A673 (cell line): Measurements from ENCODE around the gene PEDS1. TPM values are rescaled to one million over a fixed set of nuclear protein-coding genes. Genes with fewer than 3 reads are reported as not detected.

ENCODE experiments used
- BruUV-seq: library from RNA; stranded (reverse); fragments of 400-500 nt; replicated peaks from 2 replicates; lab custom pipeline; 2021; lab: Mats Ljungman, UMichigan
- CTCF ChIA-PET: fragments of 300-600 bp; sonication (Branson Sonifier 250); formaldehyde crosslinking; loops from one replicate; lab custom pipeline; 2022; ENCODE audit warnings: antibody characterized with exemption; lab: Charles Lee
- POLR2A ChIA-PET: fragments of 300-600 bp; sonication (Branson Sonifier 250); formaldehyde crosslinking; loops from one replicate; lab custom pipeline; 2022; ENCODE audit warnings: antibody characterized with exemption; ENCODE audit not compliant: low non-redundant PET; lab: Charles Lee
- DNase-seq: peaks from one replicate; pipeline ENCODE4 v3.0.0-alpha.2; 2015; ENCODE audit warnings: low spot score
- H3K27ac ChIP-seq: fragments of 200-600 bp; sonication (generic); 2 replicates; pipeline ENCODE4 v1.5.1; 2016; ENCODE audit warnings: mixed run types, low read depth, mild to moderate bottlenecking, mixed read lengths, antibody characterized with exemption, low read length; ENCODE audit not compliant: poor library complexity, severe bottlenecking
- H3K27me3 ChIP-seq: fragments of 200-600 bp; sonication (generic); replicated peaks from 2 replicates; pipeline ENCODE4 v1.6.1; 2017; ENCODE audit warnings: mixed run types, low read depth, mild to moderate bottlenecking, mixed read lengths, antibody characterized with exemption, low read length; ENCODE audit not compliant: insufficient read depth, poor library complexity
- H3K36me3 ChIP-seq: fragments of 200-600 bp; sonication (generic); 2 replicates; pipeline ENCODE4 v1.6.1; 2016; ENCODE audit warnings: mixed run types, mild to moderate bottlenecking, mixed read lengths, antibody characterized with exemption, low read length; ENCODE audit not compliant: insufficient read depth, poor library complexity, severe bottlenecking
- H3K4me1 ChIP-seq: fragments of 200-600 bp; sonication (generic); 2 replicates; pipeline ENCODE4 v1.6.1; 2017; ENCODE audit warnings: mixed run types, mild to moderate bottlenecking, mixed read lengths, antibody characterized with exemption, low read length; ENCODE audit not compliant: insufficient read depth, poor library complexity, severe bottlenecking
- H3K4me3 ChIP-seq: fragments of 200-600 bp; sonication (generic); 2 replicates; pipeline ENCODE4 v1.5.1; 2016; ENCODE audit warnings: low read depth, mixed run types, mild to moderate bottlenecking, mixed read lengths, low read length; ENCODE audit not compliant: poor library complexity, severe bottlenecking
- H3K9me3 ChIP-seq: fragments of 200-600 bp; sonication (generic); 2 replicates; pipeline ENCODE4 v1.6.1; 2016; ENCODE audit warnings: mixed run types, low read depth, mild to moderate bottlenecking, mixed read lengths, antibody characterized with exemption, low read length; ENCODE audit not compliant: poor library complexity, severe bottlenecking
- CTCF ChIP-seq: fragments of 300-800, 200-600 bp; sonication (generic); conservative IDR thresholded peaks from 2 replicates; pipeline ENCODE4 v1.5.1; 2017; ENCODE audit warnings: low read depth, mild to moderate bottlenecking, antibody characterized with exemption, low read length, moderate library complexity, mixed read lengths
- EZH2 ChIP-seq: fragments of 200-600 bp; sonication (generic); IDR thresholded peaks from 2 replicates; pipeline ENCODE4 v1.6.1; 2017; ENCODE audit warnings: borderline replicate concordance, low read depth, mild to moderate bottlenecking, mixed read lengths, antibody characterized with exemption, low read length; ENCODE audit not compliant: poor library complexity, severe bottlenecking
- intact Hi-C: fragments of 100-400 bp; cut with micrococcal nuclease; formaldehyde crosslinking; loops from one replicate; pipeline ENCODE4 v1.10.0; 2022; ENCODE audit not compliant: unreplicated experiment
- total RNA-seq: library from RNA; stranded (reverse); gene quantifications from 2 replicates; pipeline ENCODE4 v1.2.3, GENCODE V29; 2021

PEDS1 gene
- total RNA-seq, 1 experiment from 2014 or later: 25.9 TPM

DNA sequence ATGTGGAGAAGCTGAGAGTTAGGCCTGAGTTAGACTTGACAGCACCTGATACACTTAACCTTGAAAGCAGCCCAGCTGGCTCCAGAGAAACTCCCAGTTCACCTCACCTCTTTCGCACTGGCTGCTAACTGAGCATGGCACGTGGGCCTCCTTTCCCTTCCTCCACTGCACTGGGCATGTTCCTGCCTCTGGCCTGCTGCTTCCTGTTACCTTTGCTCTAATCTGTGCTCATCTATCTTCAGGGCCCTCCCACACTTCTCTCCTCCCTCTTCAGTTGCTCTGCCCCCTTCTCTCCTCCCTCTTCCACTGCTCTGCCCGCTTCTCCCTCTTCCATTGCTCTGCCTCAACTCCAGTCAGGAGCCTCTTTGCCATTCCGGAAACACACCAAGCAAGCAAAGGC, 26.9 kb downstream of the PEDS1 start:
- H3K4me1 ChIP-seq: peaks cover 4% of the 10 kb centered on the region
- no peaks in the 10 kb centered on the region for H3K27me3 ChIP-seq
- intact Hi-C loops: no loop called here
- H3K36me3 ChIP-seq: peaks cover 55% of the 10 kb centered on the region
- CTCF ChIA-PET: no interaction called here
- no peak for DNase-seq
- BruUV-seq: no TSS peak
- no peak overlapping the region for H3K4me3 ChIP-seq
- POLR2A ChIA-PET: no interaction called here
- H3K27ac ChIP-seq: no peak overlapping the region
- TF ChIP-seq CTCF: no peak
- TF ChIP-seq EZH2: no peak
- no peaks in the 10 kb centered on the region for H3K9me3 ChIP-seq

- no peak overlapping the region for H3K27ac ChIP-seq
- TF ChIP-seq CTCF: no peak
- TF ChIP-seq EZH2: no peak
- H3K36me3 ChIP-seq: peaks cover 55% of the 10 kb centered on the region
- no peak for DNase-seq
- peaks cover 12% of the 10 kb centered on the region for H3K4me1 ChIP-seq
- ChIA-PET POLR2A (no interaction called here), CTCF (no interaction called here)
- no TSS peak for BruUV-seq
- no peak overlapping the region for H3K4me3 ChIP-seq
- no peaks in the 10 kb centered on the region for H3K9me3 ChIP-seq
- no peaks in the 10 kb centered on the region for H3K27me3 ChIP-seq
- intact Hi-C loops: no loop called here
Observed at GRCh38 chr20:50125279-50125678, 28.2 kb downstream of the PEDS1 start.

GRCh38 chr20:50124496-50124895, 29.0 kb downstream of the PEDS1 start:
- CTCF ChIA-PET: no interaction called here
- Histone ChIP-seq H3K27ac (no peak overlapping the region), H3K4me1 (peaks cover 12% of the 10 kb centered on the region), H3K9me3 (no peaks in the 10 kb centered on the region), H3K27me3 (no peaks in the 10 kb centered on the region), H3K4me3 (no peak overlapping the region), H3K36me3 (peaks cover 47% of the 10 kb centered on the region)
- DNase-seq: no peak
- TF ChIP-seq EZH2: no peak
- TF ChIP-seq CTCF: no peak
- intact Hi-C loops: no loop called here
- TSS peak; percentile 7 for BruUV-seq
- POLR2A ChIA-PET: no interaction called here
